ENCODE results near the gene VAV2.

DNA sequence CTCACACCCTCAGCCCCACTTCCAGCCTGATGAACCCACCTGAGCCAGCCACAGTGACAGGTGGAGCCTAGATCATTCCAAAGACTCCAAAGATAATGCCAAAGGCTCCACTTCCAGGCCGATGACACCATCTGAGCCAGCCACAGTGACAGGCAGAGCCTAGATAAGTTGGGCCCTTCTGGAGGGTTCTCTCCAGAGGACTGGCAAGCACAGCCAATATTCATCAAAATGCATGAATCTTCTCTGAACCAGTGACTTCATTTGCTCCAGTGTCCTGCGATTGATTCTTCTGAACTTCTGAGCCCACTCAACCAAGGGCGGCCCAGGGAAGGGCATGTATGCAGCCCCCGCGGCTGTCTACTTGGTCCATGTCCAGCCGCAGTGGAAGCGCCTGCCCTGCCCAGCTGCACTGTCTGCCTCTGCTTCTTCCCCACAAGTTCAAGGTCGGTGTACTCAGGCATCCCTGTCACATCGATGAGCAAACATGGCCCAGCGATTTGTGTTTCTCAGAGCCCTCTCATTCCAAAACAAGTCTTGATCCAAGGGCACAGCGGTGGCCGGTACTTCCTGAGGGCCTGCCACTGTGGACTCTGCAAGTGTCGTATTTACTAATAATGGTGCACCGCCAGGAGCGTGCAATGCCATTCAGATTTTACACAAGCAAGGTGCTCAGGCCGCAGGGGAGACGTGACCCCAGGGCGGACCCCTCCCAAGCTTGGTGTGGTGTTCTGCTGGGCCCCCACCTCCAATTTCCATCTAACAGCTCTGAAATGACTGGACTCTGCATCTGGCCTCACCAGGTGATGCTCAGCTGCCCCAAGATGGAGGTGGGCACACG, 107.0 kb downstream of the VAV2 start:
- TF ChIP-seq ZNF565 (CRISPR knock-in tag; conservative IDR thresholded peaks at IDR 0.05; ENCODE audit: low read depth): no peak
- TF ChIP-seq RARB (CRISPR knock-in tag; IDR thresholded peaks at IDR 0.05): no peak
- TF ChIP-seq, protein P1, sequence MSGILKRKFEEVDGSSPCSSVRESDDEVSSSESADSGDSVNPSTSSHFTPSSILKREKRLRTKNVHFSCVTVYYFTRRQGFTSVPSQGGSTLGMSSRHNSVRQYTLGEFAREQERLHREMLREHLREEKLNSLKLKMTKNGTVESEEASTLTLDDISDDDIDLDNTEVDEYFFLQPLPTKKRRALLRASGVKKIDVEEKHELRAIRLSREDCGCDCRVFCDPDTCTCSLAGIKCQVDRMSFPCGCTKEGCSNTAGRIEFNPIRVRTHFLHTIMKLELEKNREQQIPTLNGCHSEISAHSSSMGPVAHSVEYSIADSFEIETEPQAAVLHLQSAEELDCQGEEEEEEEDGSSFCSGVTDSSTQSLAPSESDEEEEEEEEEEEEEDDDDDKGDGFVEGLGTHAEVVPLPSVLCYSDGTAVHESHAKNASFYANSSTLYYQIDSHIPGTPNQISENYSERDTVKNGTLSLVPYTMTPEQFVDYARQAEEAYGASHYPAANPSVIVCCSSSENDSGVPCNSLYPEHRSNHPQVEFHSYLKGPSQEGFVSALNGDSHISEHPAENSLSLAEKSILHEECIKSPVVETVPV (CRISPR knock-in tag; IDR thresholded peaks at IDR 0.05): no peak
- TF ChIP-seq ESRRG (CRISPR knock-in tag; IDR thresholded peaks at IDR 0.05): no peak
